Panc1 (cell line): ENCODE data around the gene MSRB1. TPM values are rescaled to one million over a fixed set of nuclear protein-coding genes. Genes with fewer than 3 reads are reported as not detected.
A peak's percentile ranks its signal among the peaks of the same experiment; 100 is the strongest.
"Not testable (repeated sequence)": the region's sequence is repeated elsewhere in the genome, so short reads cannot be mapped to it uniquely, and the experiment has no call there.

Experiments
- ATAC-seq: fragments of 200-7000 bp; cut with Tn5 transposase; 2 replicates; pipeline ENCODE4 v1.9.1; 2020; ENCODE audit warnings: mild to moderate bottlenecking, moderate library complexity
- BruUV-seq: library from RNA; stranded (reverse); fragments of 400-500 nt; replicated peaks from 2 replicates; lab custom pipeline; 2021; lab: Mats Ljungman, UMichigan
- CTCF ChIA-PET: fragments of 300-600 bp; sonication (Branson Sonifier 250); formaldehyde crosslinking; loops from one replicate; lab custom pipeline; 2022; ENCODE audit warnings: antibody characterized with exemption; lab: Charles Lee
- POLR2A ChIA-PET: fragments of 300-600 bp; sonication (Branson Sonifier 250); formaldehyde crosslinking; loops from one replicate; lab custom pipeline; 2022; ENCODE audit warnings: antibody characterized with exemption; lab: Charles Lee
- DNase-seq: peaks from one replicate; pipeline ENCODE4 v3.0.0-alpha.2; 2010; ENCODE audit warnings: low read depth, low spot score
- H3K27ac ChIP-seq: 2 replicates; pipeline ENCODE4 v1.5.1; 2011; ENCODE audit warnings: mild to moderate bottlenecking, low read length, inconsistent platforms
- H3K27me3 ChIP-seq: fragments of 200-500 bp; sonication (Bioruptor generic); 2 replicates; pipeline ENCODE4 v1.6.0; 2014; ENCODE audit warnings: low read length, inconsistent platforms; ENCODE audit not compliant: control insufficient read depth, insufficient read depth
- H3K36me3 ChIP-seq: fragments of 200-500 bp; sonication (Bioruptor generic); 2 replicates; pipeline ENCODE4 v1.5.1; 2014; ENCODE audit warnings: inconsistent platforms, mild to moderate bottlenecking, low read length, moderate library complexity; ENCODE audit not compliant: control insufficient read depth, insufficient read depth
- H3K4me1 ChIP-seq: 2 replicates; pipeline ENCODE4 v1.5.1; 2011; ENCODE audit warnings: inconsistent platforms, mild to moderate bottlenecking, low read length, moderate library complexity; ENCODE audit not compliant: control insufficient read depth, insufficient read depth
- H3K4me3 ChIP-seq, 2 experiments: 2 replicates each; pipeline ENCODE4 v1.5.1; 2011 to 2012; ENCODE audit warnings: low read depth in 2 of 2, low read length in 2 of 2, mild to moderate bottlenecking in 2 of 2, inconsistent platforms in 1 of 2, moderate library complexity in 1 of 2
- H3K9me3 ChIP-seq: fragments of 200-500 bp; sonication (Bioruptor generic); 2 replicates; pipeline ENCODE4 v1.5.1; 2014; ENCODE audit warnings: low read depth, mild to moderate bottlenecking, inconsistent platforms, low read length, moderate library complexity; ENCODE audit not compliant: control insufficient read depth, insufficient read depth
- CTCF ChIP-seq: fragments of 450-650 bp; IDR thresholded peaks from 2 replicates; pipeline ENCODE4 v1.5.1; 2017; ENCODE audit warnings: mild to moderate bottlenecking
- POLR2AphosphoS5 ChIP-seq: IDR thresholded peaks from 2 replicates; pipeline ENCODE4 v1.6.1; 2012; ENCODE audit warnings: mild to moderate bottlenecking, low read depth, low read length, moderate library complexity
- REST ChIP-seq, 2 experiments: IDR thresholded peaks; 2 replicates each; pipeline ENCODE4 v1.6.1; 2011 to 2012; ENCODE audit warnings: low read depth in 2 of 2, control low read depth in 1 of 2, low read length in 1 of 2, mild to moderate bottlenecking in 1 of 2, moderate library complexity in 1 of 2; ENCODE audit not compliant: insufficient read depth in 1 of 2
- SIN3A ChIP-seq: IDR thresholded peaks from 2 replicates; pipeline ENCODE4 v1.6.1; 2012; ENCODE audit warnings: low read depth, mild to moderate bottlenecking, low read length, moderate library complexity, borderline replicate concordance; ENCODE audit not compliant: insufficient read depth
- TCF7L2 ChIP-seq: IDR thresholded peaks from 2 replicates; pipeline ENCODE4 v1.6.1; 2011; ENCODE audit warnings: mild to moderate bottlenecking, low read depth, low read length, inconsistent platforms
- in situ Hi-C: cut with HindIII; loops from 2 replicates; pipeline ENCODE4 v1.10.0; 2016; ENCODE audit warnings: low sequenced_read_pairs, low pct_unique_long_range_greater_than_20kb
- intact Hi-C: fragments of 100-400 bp; cut with micrococcal nuclease; formaldehyde crosslinking; loops from one replicate; pipeline ENCODE4 v1.10.0; 2022; ENCODE audit not compliant: unreplicated experiment
- total RNA-seq: library from RNA; stranded (reverse); gene quantifications from one replicate; pipeline ENCODE4 v1.2.1, GENCODE V29; 2021; ENCODE audit not compliant: unreplicated experiment

Gene MSRB1
- total RNA-seq, 1 experiment from 2014 or later, result 25.3 TPM

- H3K4me3 ChIP-seq, result peak overlapping the region; percentile 75 to 80
Observed at GRCh38 chr16:1958715-1959268, 15.8 kb upstream of the MSRB1 start.

GRCh38 chr16:1958143-1958491 lies 15.1 kb upstream of the MSRB1 start:
- H3K36me3 ChIP-seq, POLR2A ChIA-PET, ATAC-seq, DNase-seq, BruUV-seq, H3K27me3 ChIP-seq, intact Hi-C loops, H3K27ac ChIP-seq, in situ Hi-C loops, H3K4me3 ChIP-seq, H3K9me3 ChIP-seq: not testable (repeated sequence)
- CTCF ChIA-PET, result interaction anchor here (0.8 kb wide), 1 partner anchor 18 kb away, joined by 3 read pairs; no protein-coding TSS in a partner anchor
- peaks cover 12% of the 10 kb centered on the region for H3K4me1 ChIP-seq

More at GRCh38 chr16:1958715-1959268, 15.8 kb upstream of the MSRB1 start:
- intact Hi-C loops, result no loop called here
- in situ Hi-C loops, result no loop called here
- ChIA-PET CTCF (no interaction called here), POLR2A (no interaction called here)
- no TSS peak for BruUV-seq
- peak; percentile 4 for ATAC-seq
- H3K27ac ChIP-seq, result peak overlapping the region; percentile 83
- TF ChIP-seq SIN3A (no peak), TCF7L2 (no peak), REST (IDR thresholded peaks at IDR 0.05; ENCODE audit: insufficient read depth in 1 of 2, low read depth in 2 of 2, low read length in 1 of 2) (no peak), CTCF (no peak), POLR2AphosphoS5 (no peak)
- no peak for DNase-seq
- H3K9me3 ChIP-seq, result no peaks in the 10 kb centered on the region
- H3K27me3 ChIP-seq, result no peaks in the 10 kb centered on the region
- H3K4me1 ChIP-seq, result peaks cover 12% of the 10 kb centered on the region
- H3K36me3 ChIP-seq, result peaks cover 3% of the 10 kb centered on the region

- H3K4me3 ChIP-seq, H3K9me3 ChIP-seq, intact Hi-C loops, ATAC-seq, H3K36me3 ChIP-seq, in situ Hi-C loops, H3K27me3 ChIP-seq, BruUV-seq, DNase-seq, POLR2A ChIA-PET, H3K27ac ChIP-seq: not testable (repeated sequence)
- H3K4me1 ChIP-seq, result peaks cover 12% of the 10 kb centered on the region
- CTCF ChIA-PET, result interaction anchor here (0.8 kb wide), 1 partner anchor 18 kb away, joined by 3 read pairs; no protein-coding TSS in a partner anchor
Observed at GRCh38 chr16:1957434-1958142, 14.6 kb upstream of the MSRB1 start.
